MM.1S (cell line): ENCODE measurements around the gene SCUBE3.

Experiments used
- DNase-seq: peaks from one replicate; pipeline ENCODE4 v3.0.0-alpha.2; 2015
- H2AFZ ChIP-seq: fragments of 300-600 bp; sonication (generic); 2 replicates; pipeline ENCODE4 v1.6.0; 2016; ENCODE audit warnings: antibody characterized with exemption, low read length
- H3F3A ChIP-seq: fragments of 300-600 bp; sonication (generic); 2 replicates; pipeline ENCODE4 v1.6.1; 2016; ENCODE audit warnings: mild to moderate bottlenecking, antibody characterized with exemption, low read length, moderate library complexity, mixed read lengths; ENCODE audit not compliant: insufficient read depth
- H3K27ac ChIP-seq: fragments of 300-600 bp; sonication (generic); 2 replicates; pipeline ENCODE4 v1.5.1; 2016; ENCODE audit warnings: mild to moderate bottlenecking, low read length
- H3K27me3 ChIP-seq: fragments of 300-600 bp; sonication (generic); replicated peaks from 2 replicates; pipeline ENCODE4 v1.6.0; 2016; ENCODE audit warnings: low read length; ENCODE audit not compliant: insufficient read depth
- H3K36me3 ChIP-seq: fragments of 300-600 bp; sonication (generic); replicated peaks from 2 replicates; pipeline ENCODE4 v1.6.1; 2016; ENCODE audit warnings: mild to moderate bottlenecking, low read length, mixed read lengths; ENCODE audit not compliant: insufficient read depth
- H3K4me1 ChIP-seq: fragments of 300-600 bp; sonication (generic); 2 replicates; pipeline ENCODE4 v1.6.1; 2016; ENCODE audit warnings: low read length, mixed read lengths
- H3K4me2 ChIP-seq: fragments of 300-600 bp; sonication (generic); 2 replicates; pipeline ENCODE4 v1.6.0; 2016; ENCODE audit warnings: low read depth, low read length
- H3K4me3 ChIP-seq: fragments of 300-600 bp; sonication (generic); 2 replicates; pipeline ENCODE4 v1.5.1; 2016; ENCODE audit warnings: low read length, mixed read lengths
- H3K79me2 ChIP-seq: fragments of 300-600 bp; sonication (generic); 2 replicates; pipeline ENCODE4 v1.6.1; 2016; ENCODE audit warnings: mixed run types, low read length, mixed read lengths
- H3K9ac ChIP-seq: fragments of 300-600 bp; sonication (generic); 2 replicates; pipeline ENCODE4 v1.6.1; 2016; ENCODE audit warnings: low read length, mixed read lengths
- H3K9me2 ChIP-seq: fragments of 300-600 bp; sonication (generic); replicated peaks from 2 replicates; pipeline ENCODE4 v1.6.1; 2016; ENCODE audit warnings: mild to moderate bottlenecking, low read length, mixed read lengths; ENCODE audit not compliant: insufficient read depth
- H3K9me3 ChIP-seq: fragments of 300-600 bp; sonication (generic); replicated peaks from 2 replicates; pipeline ENCODE4 v1.6.1; 2016; ENCODE audit warnings: mild to moderate bottlenecking, low read length, mixed read lengths; ENCODE audit not compliant: insufficient read depth
- H4K20me1 ChIP-seq: fragments of 300-600 bp; sonication (generic); 2 replicates; pipeline ENCODE4 v1.6.1; 2016; ENCODE audit warnings: mild to moderate bottlenecking, low read length, moderate library complexity, mixed read lengths; ENCODE audit not compliant: insufficient read depth
- EZH2 ChIP-seq: fragments of 300-600 bp; sonication (generic); optimal IDR thresholded peaks from 2 replicates; pipeline ENCODE3; 2017; ENCODE audit warnings: low read depth, mild to moderate bottlenecking, antibody characterized with exemption, low read length, mixed read lengths
- EZH2phosphoT487 ChIP-seq: fragments of 300-600 bp; sonication (generic); IDR thresholded peaks from 2 replicates; pipeline ENCODE4 v1.6.1; 2018; ENCODE audit warnings: antibody characterized with exemption, low read length
- TF ChIP-seq, protein P1 (sequence below): fragments of 300-600 bp; sonication (generic); IDR thresholded peaks from 2 replicates; pipeline ENCODE4 v1.5.1; 2016; ENCODE audit warnings: antibody characterized with exemption, low read length, mixed read lengths

Gene SCUBE3

DNA sequence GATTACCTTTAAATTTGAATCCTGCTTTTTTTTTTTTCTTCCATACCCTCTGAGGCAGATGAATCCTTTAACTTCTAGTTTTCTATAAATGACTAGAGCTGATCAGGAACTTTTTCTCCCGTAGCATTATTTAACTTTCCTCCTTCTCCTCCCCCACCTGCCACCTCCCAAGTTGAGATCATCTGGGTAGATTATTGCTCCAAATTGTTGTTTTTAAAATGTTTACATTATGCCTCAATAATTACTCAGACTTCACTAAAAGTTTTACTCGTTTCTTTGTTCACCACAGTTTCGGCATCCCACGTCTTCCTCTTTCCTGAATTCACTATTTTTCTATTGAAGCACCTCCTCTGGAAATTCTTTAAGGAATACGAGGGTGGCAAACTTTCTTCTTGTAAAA lies 16.6 kb upstream of the SCUBE3 start:
- Histone ChIP-seq H3K4me2 (no peak overlapping the region), H4K20me1 (no peaks in the 10 kb centered on the region), H3K9me2 (no peaks in the 10 kb centered on the region), H3K36me3 (no peaks in the 10 kb centered on the region), H3K27ac (no peak overlapping the region), H3K79me2 (no peaks in the 10 kb centered on the region), H3K9me3 (no peaks in the 10 kb centered on the region), H2AFZ (no peak overlapping the region), H3K4me1 (no peaks in the 10 kb centered on the region), H3K4me3 (no peak overlapping the region), H3K27me3 (no peaks in the 10 kb centered on the region), H3F3A (no peaks in the 10 kb centered on the region), H3K9ac (no peak overlapping the region)
- TF ChIP-seq, protein P1, sequence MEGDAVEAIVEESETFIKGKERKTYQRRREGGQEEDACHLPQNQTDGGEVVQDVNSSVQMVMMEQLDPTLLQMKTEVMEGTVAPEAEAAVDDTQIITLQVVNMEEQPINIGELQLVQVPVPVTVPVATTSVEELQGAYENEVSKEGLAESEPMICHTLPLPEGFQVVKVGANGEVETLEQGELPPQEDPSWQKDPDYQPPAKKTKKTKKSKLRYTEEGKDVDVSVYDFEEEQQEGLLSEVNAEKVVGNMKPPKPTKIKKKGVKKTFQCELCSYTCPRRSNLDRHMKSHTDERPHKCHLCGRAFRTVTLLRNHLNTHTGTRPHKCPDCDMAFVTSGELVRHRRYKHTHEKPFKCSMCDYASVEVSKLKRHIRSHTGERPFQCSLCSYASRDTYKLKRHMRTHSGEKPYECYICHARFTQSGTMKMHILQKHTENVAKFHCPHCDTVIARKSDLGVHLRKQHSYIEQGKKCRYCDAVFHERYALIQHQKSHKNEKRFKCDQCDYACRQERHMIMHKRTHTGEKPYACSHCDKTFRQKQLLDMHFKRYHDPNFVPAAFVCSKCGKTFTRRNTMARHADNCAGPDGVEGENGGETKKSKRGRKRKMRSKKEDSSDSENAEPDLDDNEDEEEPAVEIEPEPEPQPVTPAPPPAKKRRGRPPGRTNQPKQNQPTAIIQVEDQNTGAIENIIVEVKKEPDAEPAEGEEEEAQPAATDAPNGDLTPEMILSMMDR = no peak
- TF ChIP-seq EZH2phosphoT487 = no peak
- no peak for TF ChIP-seq EZH2
- DNase-seq = no peak

DNA sequence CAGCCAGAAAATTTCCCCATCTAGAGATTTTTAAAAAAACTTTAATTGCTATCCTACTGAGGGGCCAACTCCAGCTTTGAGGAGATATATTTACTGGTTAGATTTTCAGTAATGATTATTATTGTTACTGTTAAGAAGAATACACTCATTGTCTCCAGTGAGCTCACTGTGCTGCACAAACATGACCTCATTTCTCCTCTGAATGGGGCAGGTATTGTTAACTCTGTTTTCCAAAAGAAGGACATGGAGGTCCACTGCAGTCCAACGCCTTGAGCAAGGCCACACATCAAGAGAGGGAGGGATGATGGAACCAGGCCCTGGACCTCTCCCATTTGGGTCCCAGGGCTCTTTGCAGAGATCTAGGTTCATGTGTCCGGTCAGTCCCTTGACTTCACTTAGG lies 13.9 kb upstream of the SCUBE3 start:
- Histone ChIP-seq H3F3A (no peaks in the 10 kb centered on the region), H3K79me2 (no peaks in the 10 kb centered on the region), H3K27ac (no peak overlapping the region), H3K36me3 (no peaks in the 10 kb centered on the region), H3K4me3 (no peak overlapping the region), H3K9me2 (no peaks in the 10 kb centered on the region), H3K27me3 (no peaks in the 10 kb centered on the region), H3K9me3 (no peaks in the 10 kb centered on the region), H2AFZ (no peak overlapping the region), H3K4me1 (no peaks in the 10 kb centered on the region), H4K20me1 (no peaks in the 10 kb centered on the region), H3K9ac (no peak overlapping the region), H3K4me2 (no peak overlapping the region)
- TF ChIP-seq, protein P1 = no peak
- no peak for TF ChIP-seq EZH2phosphoT487
- no peak for TF ChIP-seq EZH2
- no peak for DNase-seq

DNA sequence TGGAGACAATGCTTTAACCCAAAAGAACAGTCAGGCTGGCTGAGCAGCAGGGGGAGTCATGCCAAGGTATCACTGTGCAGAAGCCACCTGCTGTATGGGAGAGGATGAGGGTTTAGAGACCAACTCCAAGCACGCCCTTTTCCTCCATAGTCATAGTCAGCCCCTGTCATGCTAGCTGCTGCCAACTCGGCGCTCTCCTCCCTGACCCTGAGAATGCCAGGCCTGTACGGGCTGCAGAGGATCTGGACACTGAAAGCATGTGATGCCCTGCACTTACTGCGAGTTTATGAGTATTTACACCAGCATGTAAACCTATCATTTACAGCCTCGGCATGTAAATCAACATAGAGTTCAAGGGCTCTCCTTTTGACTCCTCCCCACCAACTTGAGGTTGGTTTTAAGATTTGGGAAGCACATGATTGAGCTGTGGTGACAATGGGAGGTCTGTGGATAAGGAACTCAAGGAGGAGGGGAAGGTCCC lies 11.7 kb upstream of the SCUBE3 start:
- Histone ChIP-seq H4K20me1 (no peaks in the 10 kb centered on the region), H3K9me3 (no peaks in the 10 kb centered on the region)
- TF ChIP-seq EZH2 (no peak), EZH2phosphoT487 (no peak)
- TF ChIP-seq, protein P1 = peak; percentile 14; the same call in 1 of the 2 replicates

More for the DNA sequence above, 11.7 kb upstream of the SCUBE3 start:
- no peaks in the 10 kb centered on the region for H3K36me3 ChIP-seq
- H3K27ac ChIP-seq = no peak overlapping the region
- DNase-seq = no peak
- H3K9ac ChIP-seq = no peak overlapping the region
- no peaks in the 10 kb centered on the region for H3K4me1 ChIP-seq
- no peaks in the 10 kb centered on the region for H3K79me2 ChIP-seq
- H3K4me3 ChIP-seq = no peak overlapping the region
- no peaks in the 10 kb centered on the region for H3K9me2 ChIP-seq
- no peak overlapping the region for H2AFZ ChIP-seq
- no peaks in the 10 kb centered on the region for H3F3A ChIP-seq
- no peak overlapping the region for H3K4me2 ChIP-seq
- H3K27me3 ChIP-seq = no peaks in the 10 kb centered on the region
